ENCODE results near the gene PLEKHM2.

DNA sequence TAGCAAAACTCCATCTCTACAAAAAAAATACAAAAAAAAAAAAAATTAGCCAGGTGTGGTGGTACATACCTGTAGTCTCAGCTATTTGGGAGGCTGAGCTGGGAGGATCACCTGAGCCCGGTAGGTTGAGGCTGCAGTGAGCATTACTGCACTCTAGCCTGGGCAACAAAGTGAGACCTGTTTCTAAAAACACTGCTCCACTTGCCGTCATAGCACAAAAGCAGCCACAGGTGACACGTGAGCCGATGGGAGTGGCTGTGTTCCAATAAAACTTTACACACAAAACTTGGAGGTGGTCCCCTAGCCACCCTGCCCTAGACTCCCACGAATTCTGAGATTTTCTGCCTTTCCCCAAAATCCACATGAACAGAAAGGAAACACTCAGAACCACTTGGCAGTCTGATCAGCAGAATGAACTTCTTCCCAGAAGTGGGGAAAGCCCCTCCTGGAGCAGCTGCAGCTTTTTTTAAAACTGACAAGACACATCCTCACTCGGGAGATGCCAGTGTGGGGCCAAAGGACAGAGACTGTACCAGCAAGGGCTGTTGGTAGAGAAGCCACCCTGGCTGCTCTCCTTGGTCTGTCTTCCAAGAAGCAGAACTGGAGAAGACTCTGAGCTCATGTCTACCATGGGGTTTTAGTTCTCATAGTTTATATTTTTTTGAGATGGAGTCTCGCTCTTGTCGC lies 23.3 kb downstream of the PLEKHM2 start:
- TF ChIP-seq ETV6 (CRISPR knock-in tag; IDR thresholded peaks at IDR 0.05) (no peak), NFYB (CRISPR knock-in tag; conservative IDR thresholded peaks at IDR 0.05; ENCODE audit: low read depth) (no peak), ZNF219 (CRISPR knock-in tag; IDR thresholded peaks at IDR 0.05; ENCODE audit: borderline replicate concordance) (no peak), NR3C1 (CRISPR knock-in tag; conservative IDR thresholded peaks at IDR 0.05; ENCODE audit: low read depth) (no peak), RELA (CRISPR knock-in tag; IDR thresholded peaks at IDR 0.05; ENCODE audit: borderline replicate concordance) (no peak), RORB (CRISPR knock-in tag; IDR thresholded peaks at IDR 0.05) (no peak), NR2C2 (CRISPR knock-in tag; IDR thresholded peaks at IDR 0.05) (no peak)
- TF ChIP-seq, protein P1, sequence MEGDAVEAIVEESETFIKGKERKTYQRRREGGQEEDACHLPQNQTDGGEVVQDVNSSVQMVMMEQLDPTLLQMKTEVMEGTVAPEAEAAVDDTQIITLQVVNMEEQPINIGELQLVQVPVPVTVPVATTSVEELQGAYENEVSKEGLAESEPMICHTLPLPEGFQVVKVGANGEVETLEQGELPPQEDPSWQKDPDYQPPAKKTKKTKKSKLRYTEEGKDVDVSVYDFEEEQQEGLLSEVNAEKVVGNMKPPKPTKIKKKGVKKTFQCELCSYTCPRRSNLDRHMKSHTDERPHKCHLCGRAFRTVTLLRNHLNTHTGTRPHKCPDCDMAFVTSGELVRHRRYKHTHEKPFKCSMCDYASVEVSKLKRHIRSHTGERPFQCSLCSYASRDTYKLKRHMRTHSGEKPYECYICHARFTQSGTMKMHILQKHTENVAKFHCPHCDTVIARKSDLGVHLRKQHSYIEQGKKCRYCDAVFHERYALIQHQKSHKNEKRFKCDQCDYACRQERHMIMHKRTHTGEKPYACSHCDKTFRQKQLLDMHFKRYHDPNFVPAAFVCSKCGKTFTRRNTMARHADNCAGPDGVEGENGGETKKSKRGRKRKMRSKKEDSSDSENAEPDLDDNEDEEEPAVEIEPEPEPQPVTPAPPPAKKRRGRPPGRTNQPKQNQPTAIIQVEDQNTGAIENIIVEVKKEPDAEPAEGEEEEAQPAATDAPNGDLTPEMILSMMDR (IDR thresholded peaks at IDR 0.05): no peak
- TF ChIP-seq, protein P2, sequence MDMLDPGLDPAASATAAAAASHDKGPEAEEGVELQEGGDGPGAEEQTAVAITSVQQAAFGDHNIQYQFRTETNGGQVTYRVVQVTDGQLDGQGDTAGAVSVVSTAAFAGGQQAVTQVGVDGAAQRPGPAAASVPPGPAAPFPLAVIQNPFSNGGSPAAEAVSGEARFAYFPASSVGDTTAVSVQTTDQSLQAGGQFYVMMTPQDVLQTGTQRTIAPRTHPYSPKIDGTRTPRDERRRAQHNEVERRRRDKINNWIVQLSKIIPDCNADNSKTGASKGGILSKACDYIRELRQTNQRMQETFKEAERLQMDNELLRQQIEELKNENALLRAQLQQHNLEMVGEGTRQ (CRISPR knock-in tag; IDR thresholded peaks at IDR 0.05): no peak

All from WTC11 (cell line).